ENCODE measurements around the gene UIMC1.

GRCh38 chr5:176874198-176874780 is 132.3 kb downstream of the UIMC1 start:
- TF ChIP-seq CTCF (IDR thresholded peaks at IDR 0.05) (no peak), POLR2A (IDR thresholded peaks at IDR 0.05) (no peak)

All from thyroid gland (tissue), 4 donors.